Neural cell (in vitro differentiated cells): Measurements from ENCODE around the gene COQ10A. TPM values are rescaled to one million over a fixed set of nuclear protein-coding genes. Genes with fewer than 3 reads are reported as not detected.
A peak's percentile ranks its signal among the peaks of the same experiment; 100 is the strongest.

Source experiments
- H2AFZ ChIP-seq: fragments of 200-600, 300-800 bp; sonication (generic), shearing (Covaris generic); 2 replicates; pipeline ENCODE4 v1.6.0; 2014; ENCODE audit warnings: low read depth, mild to moderate bottlenecking, antibody characterized with exemption, low read length, moderate library complexity
- H3F3A ChIP-seq: fragments of 200-600 bp; shearing (Covaris generic); 2 replicates; pipeline ENCODE4 v1.6.1; 2016; ENCODE audit warnings: mild to moderate bottlenecking, moderate library complexity, mixed read lengths, antibody characterized with exemption, low read length; ENCODE audit not compliant: insufficient read depth, poor library complexity, severe bottlenecking
- H3K27ac ChIP-seq: fragments of 200-600, 300-800 bp; sonication (generic), shearing (Covaris generic); 2 replicates; pipeline ENCODE4 v1.5.1; 2014; ENCODE audit warnings: mild to moderate bottlenecking, low read length, moderate library complexity
- H3K27me3 ChIP-seq: fragments of 300-800, 200-600 bp; sonication (generic), shearing (Covaris generic); 2 replicates; pipeline ENCODE4 v1.6.0; 2014; ENCODE audit warnings: mild to moderate bottlenecking, low read depth, low read length, moderate library complexity; ENCODE audit not compliant: insufficient read depth
- H3K36me3 ChIP-seq: fragments of 300-800, 200-600 bp; sonication (generic), shearing (Covaris generic); 2 replicates; pipeline ENCODE4 v1.5.1; 2014; ENCODE audit warnings: mild to moderate bottlenecking, antibody characterized with exemption, low read length, moderate library complexity; ENCODE audit not compliant: insufficient read depth
- H3K4me2 ChIP-seq: fragments of 300-800, 200-600 bp; sonication (generic), shearing (Covaris generic); 2 replicates; pipeline ENCODE4 v1.6.0; 2014; ENCODE audit warnings: mild to moderate bottlenecking, low read length
- H3K4me3 ChIP-seq: fragments of 300-800, 200-600 bp; sonication (generic), shearing (Covaris generic); 2 replicates; pipeline ENCODE4 v1.5.1; 2014; ENCODE audit warnings: mild to moderate bottlenecking, low read length, moderate library complexity
- H3K79me2 ChIP-seq: fragments of 200-600 bp; shearing (Covaris generic); replicated peaks from 2 replicates; pipeline ENCODE4 v1.6.0; 2014; ENCODE audit warnings: mild to moderate bottlenecking, low read length, moderate library complexity; ENCODE audit not compliant: insufficient read depth
- H3K9ac ChIP-seq: fragments of 300-800, 200-600 bp; sonication (generic), shearing (Covaris generic); 2 replicates; pipeline ENCODE4 v1.6.1; 2016; ENCODE audit warnings: mild to moderate bottlenecking, low read length, mixed read lengths
- H3K9me2 ChIP-seq: fragments of 200-600 bp; shearing (Covaris generic); 2 replicates; pipeline ENCODE4 v1.6.1; 2016; ENCODE audit warnings: mild to moderate bottlenecking, low read length, mixed read lengths; ENCODE audit not compliant: insufficient read depth
- H3K9me3 ChIP-seq: fragments of 200-600, 300-800 bp; sonication (generic), shearing (Covaris generic); 2 replicates; pipeline ENCODE4 v1.6.1; 2016; ENCODE audit warnings: mild to moderate bottlenecking, mixed run types, low read length, moderate library complexity, mixed read lengths
- H4K20me1 ChIP-seq: fragments of 200-600 bp; shearing (Covaris generic); 2 replicates; pipeline ENCODE4 v1.6.1; 2016; ENCODE audit warnings: mild to moderate bottlenecking, mixed run types; ENCODE audit not compliant: insufficient read depth
- CTCF ChIP-seq: fragments of 450-650 bp; IDR thresholded peaks from 2 replicates; pipeline ENCODE4 v1.5.1; 2014; ENCODE audit warnings: antibody characterized with exemption, mild to moderate bottlenecking, moderate library complexity; ENCODE audit not compliant: poor library complexity, severe bottlenecking
- EP300 ChIP-seq: fragments of 450-650 bp; conservative IDR thresholded peaks from 2 replicates; pipeline ENCODE4 v1.6.1; 2014; ENCODE audit warnings: antibody characterized with exemption, mild to moderate bottlenecking, moderate library complexity; ENCODE audit not compliant: poor library complexity, severe bottlenecking
- EZH2 ChIP-seq: fragments of 200-600, 300-800 bp; shearing (Covaris generic), sonication (generic); IDR thresholded peaks from 2 replicates; pipeline ENCODE4 v1.6.1; 2014; ENCODE audit warnings: antibody characterized with exemption, low read length, borderline replicate concordance, mild to moderate bottlenecking; ENCODE audit not compliant: insufficient read depth, poor library complexity, severe bottlenecking
- MXI1 ChIP-seq: fragments of 450-650 bp; conservative IDR thresholded peaks from 2 replicates; pipeline ENCODE4 v1.6.1; 2014; ENCODE audit warnings: antibody characterized with exemption, mild to moderate bottlenecking; ENCODE audit not compliant: poor library complexity, severe bottlenecking
- POLR2AphosphoS5 ChIP-seq: IDR thresholded peaks from 2 replicates; pipeline ENCODE4 v1.6.1; 2012
- RAD21 ChIP-seq: fragments of 450-650 bp; conservative IDR thresholded peaks from 2 replicates; pipeline ENCODE4 v1.6.1; 2014; ENCODE audit warnings: antibody characterized with exemption, mild to moderate bottlenecking, moderate library complexity
- SMC3 ChIP-seq: fragments of 450-650 bp; conservative IDR thresholded peaks from 2 replicates; pipeline ENCODE4 v1.6.1; 2014; ENCODE audit warnings: antibody characterized with exemption, mild to moderate bottlenecking, moderate library complexity; ENCODE audit not compliant: poor library complexity
- TAF1 ChIP-seq: IDR thresholded peaks from 2 replicates; pipeline ENCODE4 v1.6.1; 2012; ENCODE audit warnings: low read depth
- polyA plus RNA-seq: library from polyadenylated mRNA; depleted of rRNA; stranded (reverse); fragments of >200 nt; gene quantifications from 2 replicates; pipeline ENCODE4 v1.2.3, GENCODE V29; 2014
- TF ChIP-seq, protein P1 (sequence below): IDR thresholded peaks from 2 replicates; pipeline ENCODE4 v1.6.1; 2012; ENCODE audit warnings: borderline replicate concordance

The COQ10A gene
- polyA plus RNA-seq, 1 donor from 2014 or later: 56.5 TPM

- TF ChIP-seq EZH2 (no peak), POLR2AphosphoS5 (no peak), SMC3 (no peak)
Measured at GRCh38 chr12:56298828-56299227, 32.1 kb downstream of the COQ10A start (continued).

DNA sequence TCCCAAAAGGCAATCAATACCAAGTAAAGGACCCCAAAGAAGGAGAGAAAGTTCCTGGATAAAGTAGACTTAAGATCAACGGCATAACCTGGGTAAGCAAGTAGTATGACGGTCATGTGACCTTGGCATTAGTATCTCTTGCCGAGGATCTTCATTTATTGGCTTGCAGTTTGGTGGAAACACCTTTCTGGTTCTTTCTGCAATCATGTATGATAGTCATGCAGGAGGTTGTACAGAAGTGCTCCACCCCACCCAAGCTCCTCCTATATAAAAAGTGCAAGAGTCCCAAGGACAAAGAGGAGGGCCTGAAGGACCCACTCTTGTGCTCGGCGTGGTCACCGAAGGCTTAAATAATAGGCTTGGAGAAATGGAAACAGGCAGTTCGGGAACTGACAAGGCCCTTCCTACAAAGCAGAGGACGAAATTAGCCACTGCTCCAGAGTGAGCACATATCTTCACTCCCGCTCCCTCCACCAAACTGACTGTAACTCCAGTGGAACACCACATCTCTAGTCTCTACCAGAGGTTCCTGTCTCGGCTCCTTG lies 32.6 kb downstream of the COQ10A start:
- peak overlapping the region; percentile 80 for H3K9ac ChIP-seq
- H4K20me1 ChIP-seq: no peaks in the 10 kb centered on the region
- no peaks in the 10 kb centered on the region for H3K9me2 ChIP-seq
- peak overlapping the region; percentile 87 for H3K4me2 ChIP-seq
- H3K36me3 ChIP-seq: no peaks in the 10 kb centered on the region
- H3K79me2 ChIP-seq: peaks cover 26% of the 10 kb centered on the region
- peak overlapping the region; percentile 38 for H2AFZ ChIP-seq
- H3K9me3 ChIP-seq: no peaks in the 10 kb centered on the region
- no peaks in the 10 kb centered on the region for H3F3A ChIP-seq
- no peak for TF ChIP-seq EZH2
- TF ChIP-seq CTCF: no peak
- no peak for TF ChIP-seq SMC3
- TF ChIP-seq RAD21: no peak
- TF ChIP-seq EP300: no peak
- no peak for TF ChIP-seq POLR2AphosphoS5
- no peak for TF ChIP-seq MXI1
- TF ChIP-seq, protein P1, sequence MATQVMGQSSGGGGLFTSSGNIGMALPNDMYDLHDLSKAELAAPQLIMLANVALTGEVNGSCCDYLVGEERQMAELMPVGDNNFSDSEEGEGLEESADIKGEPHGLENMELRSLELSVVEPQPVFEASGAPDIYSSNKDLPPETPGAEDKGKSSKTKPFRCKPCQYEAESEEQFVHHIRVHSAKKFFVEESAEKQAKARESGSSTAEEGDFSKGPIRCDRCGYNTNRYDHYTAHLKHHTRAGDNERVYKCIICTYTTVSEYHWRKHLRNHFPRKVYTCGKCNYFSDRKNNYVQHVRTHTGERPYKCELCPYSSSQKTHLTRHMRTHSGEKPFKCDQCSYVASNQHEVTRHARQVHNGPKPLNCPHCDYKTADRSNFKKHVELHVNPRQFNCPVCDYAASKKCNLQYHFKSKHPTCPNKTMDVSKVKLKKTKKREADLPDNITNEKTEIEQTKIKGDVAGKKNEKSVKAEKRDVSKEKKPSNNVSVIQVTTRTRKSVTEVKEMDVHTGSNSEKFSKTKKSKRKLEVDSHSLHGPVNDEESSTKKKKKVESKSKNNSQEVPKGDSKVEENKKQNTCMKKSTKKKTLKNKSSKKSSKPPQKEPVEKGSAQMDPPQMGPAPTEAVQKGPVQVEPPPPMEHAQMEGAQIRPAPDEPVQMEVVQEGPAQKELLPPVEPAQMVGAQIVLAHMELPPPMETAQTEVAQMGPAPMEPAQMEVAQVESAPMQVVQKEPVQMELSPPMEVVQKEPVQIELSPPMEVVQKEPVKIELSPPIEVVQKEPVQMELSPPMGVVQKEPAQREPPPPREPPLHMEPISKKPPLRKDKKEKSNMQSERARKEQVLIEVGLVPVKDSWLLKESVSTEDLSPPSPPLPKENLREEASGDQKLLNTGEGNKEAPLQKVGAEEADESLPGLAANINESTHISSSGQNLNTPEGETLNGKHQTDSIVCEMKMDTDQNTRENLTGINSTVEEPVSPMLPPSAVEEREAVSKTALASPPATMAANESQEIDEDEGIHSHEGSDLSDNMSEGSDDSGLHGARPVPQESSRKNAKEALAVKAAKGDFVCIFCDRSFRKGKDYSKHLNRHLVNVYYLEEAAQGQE: no peak
- no peak for TF ChIP-seq TAF1
- peak overlapping the region; percentile 99 for H3K4me3 ChIP-seq
- H3K27ac ChIP-seq: peak overlapping the region; percentile 74
- H3K27me3 ChIP-seq: no peaks in the 10 kb centered on the region

DNA sequence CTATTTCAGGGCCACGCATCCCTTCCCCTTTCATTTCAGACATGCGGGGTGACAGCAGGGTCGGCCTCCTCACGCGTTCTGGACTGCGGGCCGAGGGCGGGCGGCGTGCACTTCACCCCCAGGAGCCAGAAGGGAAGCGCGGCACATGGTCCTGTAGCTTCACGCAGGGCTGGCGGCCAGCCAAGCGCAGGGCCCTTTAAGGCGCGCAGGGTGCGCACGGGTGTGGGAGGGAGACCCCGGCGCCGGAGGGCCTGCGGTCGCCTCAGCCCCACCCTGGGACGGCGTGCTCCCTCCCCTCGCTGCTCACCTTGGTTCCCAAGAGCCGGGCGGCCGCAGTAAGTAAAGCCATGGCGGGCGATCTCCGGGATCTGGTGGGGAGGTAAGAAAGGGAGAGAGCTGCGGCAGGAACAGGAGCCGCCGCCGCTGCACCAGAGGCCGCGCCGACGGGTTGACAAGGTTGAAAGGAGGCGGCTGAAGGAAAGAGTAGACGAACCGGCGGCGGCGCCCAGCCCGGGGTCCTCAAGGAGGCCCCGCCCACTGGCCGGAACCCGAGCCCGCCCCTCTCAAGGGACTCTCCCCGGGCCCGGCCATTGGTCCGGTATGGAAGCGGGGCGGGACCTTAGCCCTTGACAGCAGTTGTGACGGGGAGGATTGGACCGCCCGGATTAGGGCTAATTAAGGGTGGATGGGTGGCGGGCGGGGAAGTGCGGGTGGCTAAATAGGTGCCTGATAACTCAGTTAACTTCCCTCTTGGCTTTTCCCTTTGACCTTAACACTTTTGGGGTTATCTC lies 33.3 kb downstream of the COQ10A start, which contains the start of gene CS:
Gene CS, minus strand, starts transcription at position 478 of the 791 bp plus-strand sequence. Its CDS starts 129 bp downstream, at position 349.
- peak within 1 kb of the TSS; percentile 38 for H2AFZ ChIP-seq
- TF ChIP-seq EZH2 (no peak), MXI1 (peak; percentile 94), CTCF (no peak), SMC3 (no peak), EP300 (peak; percentile 9), RAD21 (no peak), TAF1 (no peak), POLR2AphosphoS5 (peak; percentile 61)
- TF ChIP-seq, protein P1: peak; percentile 64
- H3K9me2 ChIP-seq: no peaks in the 10 kb centered on the region
- no peaks in the 10 kb centered on the region for H3F3A ChIP-seq
- no peaks in the 10 kb centered on the region for H3K9me3 ChIP-seq
- peaks cover 26% of the 10 kb centered on the region for H3K79me2 ChIP-seq
- no peaks in the 10 kb centered on the region for H3K27me3 ChIP-seq
- H3K9ac ChIP-seq: peak within 1 kb of the TSS; percentile 80
- H3K36me3 ChIP-seq: no peaks in the 10 kb centered on the region
- no peaks in the 10 kb centered on the region for H4K20me1 ChIP-seq
- H3K27ac ChIP-seq: peak within 1 kb of the TSS; percentile 74
- H3K4me2 ChIP-seq: peak within 1 kb of the TSS; percentile 87
- H3K4me3 ChIP-seq: peak within 1 kb of the TSS; percentile 99
